HG02852 (cell line): ENCODE data around the gene NDST4.

ENCODE experiments used
- ATAC-seq: cut with Tn5 transposase; IDR thresholded peaks from one replicate; pipeline ENCODE4 v1.9.1; 2021; ENCODE audit warnings: mild to moderate bottlenecking, moderate library complexity; ENCODE audit not compliant: unreplicated experiment

Gene NDST4

GRCh38 chr4:114921191-114921590 lies 192.2 kb downstream of the NDST4 start:
- ATAC-seq = no peak

DNA sequence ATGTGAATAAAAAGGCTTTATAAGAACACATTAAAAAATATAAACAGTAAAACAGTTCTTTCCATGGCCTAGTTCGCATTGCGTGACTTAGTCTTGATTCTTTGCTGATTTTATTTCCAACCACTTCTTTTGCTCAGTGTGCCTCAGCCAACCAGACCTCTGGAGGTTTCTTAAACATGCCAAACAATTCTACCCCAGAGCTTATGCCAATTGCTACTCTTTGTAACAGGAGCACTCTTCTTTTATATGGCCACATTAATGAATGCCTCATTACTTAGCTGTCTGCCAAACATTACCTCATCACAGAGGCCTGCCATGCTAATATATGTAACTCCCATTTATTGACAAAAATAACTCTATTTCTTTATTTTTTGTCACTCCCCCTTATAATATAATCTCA lies 202.3 kb downstream of the NDST4 start:
- no peak for ATAC-seq

GRCh38 chr4:114907568-114907967 lies 205.9 kb downstream of the NDST4 start:
- no peak for ATAC-seq

- no peak for ATAC-seq
These were observed 208.4 kb downstream of the NDST4 start for GRCh38 chr4:114905017-114905416.

GRCh38 chr4:114900934-114901333 lies 212.5 kb downstream of the NDST4 start:
- no peak for ATAC-seq

DNA sequence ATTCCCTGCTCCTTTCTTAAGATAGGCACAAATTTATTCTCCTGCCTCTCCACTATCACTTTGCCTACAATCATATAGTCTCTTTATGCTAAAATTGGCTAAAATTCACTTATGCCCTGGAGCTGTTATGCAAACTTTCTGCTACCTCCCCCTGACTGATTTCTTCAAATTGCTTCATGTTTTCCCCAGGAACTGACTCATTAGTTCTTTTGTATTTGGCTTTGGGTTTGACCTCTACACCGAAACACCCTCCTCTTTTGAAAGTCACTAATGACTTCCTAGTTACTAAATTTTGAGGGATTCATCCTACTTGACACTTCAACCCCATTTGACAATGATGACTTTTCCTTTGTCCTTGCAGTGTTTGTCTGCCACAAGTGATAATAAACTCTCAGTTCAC lies 222.6 kb downstream of the NDST4 start:
- ATAC-seq = no peak

- ATAC-seq = no peak
These were observed 226.7 kb downstream of the NDST4 start for GRCh38 chr4:114886761-114887160.

DNA sequence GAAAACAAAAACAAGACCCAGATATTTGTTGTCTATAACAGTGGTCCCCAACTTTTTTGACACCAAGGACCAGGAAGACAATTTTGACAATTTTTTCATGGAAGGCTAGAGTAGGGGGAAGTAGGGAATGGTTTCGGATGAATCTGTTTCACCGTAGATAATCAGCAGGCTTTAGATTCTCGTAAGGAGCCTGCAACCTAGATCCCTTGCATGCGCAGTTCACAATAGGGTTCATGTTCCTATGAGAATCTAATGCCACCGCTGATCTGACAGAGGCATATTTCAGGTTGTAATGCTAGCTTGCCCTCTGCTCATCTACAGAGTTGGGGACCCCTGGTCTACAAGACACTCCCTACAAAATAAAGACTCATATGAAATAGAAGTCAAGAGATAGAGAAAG lies 229.8 kb downstream of the NDST4 start:
- ATAC-seq = no peak

GRCh38 chr4:114879916-114880669 lies 233.3 kb downstream of the NDST4 start:
- no peak for ATAC-seq

DNA sequence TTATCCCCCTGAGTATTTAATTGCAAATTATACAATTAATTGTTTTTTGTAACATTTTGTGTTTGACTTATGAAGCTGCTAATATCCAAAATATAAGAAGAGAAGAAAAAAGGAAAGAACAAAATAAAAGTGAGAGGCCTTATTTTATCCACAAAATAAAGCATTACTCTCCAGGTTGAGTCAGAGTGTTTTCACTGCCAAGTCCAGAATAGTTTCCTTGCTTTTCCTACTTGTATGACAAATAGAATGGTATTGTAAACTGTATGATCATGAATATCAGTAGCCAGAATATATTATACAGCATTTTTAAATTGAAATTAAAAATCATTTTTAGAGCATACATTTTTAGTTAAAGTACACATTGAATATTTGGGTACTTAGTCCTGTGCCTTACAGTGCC lies 237.8 kb downstream of the NDST4 start:
- ATAC-seq = no peak

GRCh38 chr4:114874321-114874720 lies 239.1 kb downstream of the NDST4 start:
- no peak for ATAC-seq

- no peak for ATAC-seq
These were observed 242.4 kb downstream of the NDST4 start for GRCh38 chr4:114870987-114871386.

- peak; percentile 56 for ATAC-seq
These were observed 246.3 kb downstream of the NDST4 start for GRCh38 chr4:114866901-114867670.

DNA sequence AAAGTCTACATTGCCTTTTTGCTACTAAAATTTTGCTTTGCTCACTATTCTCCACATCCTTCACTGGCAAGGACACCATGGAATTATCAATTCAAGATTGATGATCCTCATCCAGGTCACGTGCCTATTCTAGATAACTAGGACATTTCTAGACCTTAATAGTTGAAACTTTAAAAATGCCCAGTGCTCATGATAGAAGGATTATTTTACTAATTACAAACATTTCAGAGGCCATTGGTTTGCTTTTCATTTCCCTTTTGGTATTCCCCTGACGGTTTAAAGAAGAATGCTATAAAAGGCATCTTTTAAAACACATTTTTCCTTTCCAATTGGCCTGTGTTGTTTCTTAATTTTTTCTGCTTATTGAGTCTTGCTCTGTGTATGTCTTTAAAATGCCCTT lies 249.4 kb downstream of the NDST4 start:
- ATAC-seq = no peak

DNA sequence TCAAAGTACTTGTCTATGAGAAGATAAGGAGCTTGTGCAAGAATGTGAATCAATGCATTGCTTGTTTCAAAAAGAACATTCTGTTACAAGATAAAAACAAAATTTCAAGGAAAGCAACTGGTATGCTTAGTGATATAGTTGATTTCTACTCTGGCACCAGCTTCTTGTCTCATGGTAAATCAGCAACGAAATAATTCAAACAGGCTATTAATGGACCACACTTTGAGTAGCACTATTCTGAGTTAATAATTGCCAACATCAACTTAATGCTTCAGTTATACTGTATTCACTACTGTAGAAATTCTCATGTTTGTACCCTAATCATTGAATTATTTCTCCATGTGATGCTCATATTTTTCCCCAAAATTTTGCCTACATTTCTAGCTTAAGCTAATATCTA lies 252.6 kb downstream of the NDST4 start:
- ATAC-seq = no peak

DNA sequence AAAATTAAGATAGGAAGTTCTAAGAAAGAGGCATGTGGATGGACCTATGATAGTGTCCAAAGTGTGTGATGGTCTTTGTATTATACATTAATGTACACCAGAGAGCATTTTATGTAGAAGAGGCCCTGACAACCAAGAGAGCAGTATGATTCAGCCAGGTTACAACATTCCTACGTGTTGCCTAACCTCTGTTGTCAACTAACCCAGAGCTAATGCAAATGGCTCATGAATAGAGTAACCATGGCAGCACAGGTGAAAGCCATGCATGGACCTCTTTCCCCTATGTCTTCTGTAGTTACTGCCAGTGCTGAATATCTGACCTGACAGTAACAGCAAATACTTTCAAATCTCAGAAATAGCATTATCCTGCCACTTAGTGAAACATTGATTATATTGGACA lies 255.6 kb downstream of the NDST4 start:
- ATAC-seq = no peak

DNA sequence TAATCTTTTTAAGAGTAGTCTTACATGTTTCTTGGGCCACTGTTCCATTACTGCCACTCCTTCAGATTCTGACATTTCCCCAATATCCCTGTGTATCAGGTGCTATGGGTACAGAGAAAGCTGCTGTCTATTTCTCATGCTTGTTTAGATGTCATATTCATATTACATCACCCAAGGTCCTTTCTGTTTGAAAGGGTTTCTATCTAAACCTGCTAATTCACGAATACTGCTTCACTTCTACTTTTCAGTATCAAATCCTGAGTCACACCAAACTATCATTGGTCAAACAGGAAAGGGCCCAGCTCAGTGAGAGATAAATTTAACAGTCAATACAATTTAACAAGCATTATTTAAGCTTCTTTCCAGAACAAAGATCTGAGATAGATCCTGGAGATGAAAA lies 273.4 kb downstream of the NDST4 start:
- peak; percentile 51 for ATAC-seq

DNA sequence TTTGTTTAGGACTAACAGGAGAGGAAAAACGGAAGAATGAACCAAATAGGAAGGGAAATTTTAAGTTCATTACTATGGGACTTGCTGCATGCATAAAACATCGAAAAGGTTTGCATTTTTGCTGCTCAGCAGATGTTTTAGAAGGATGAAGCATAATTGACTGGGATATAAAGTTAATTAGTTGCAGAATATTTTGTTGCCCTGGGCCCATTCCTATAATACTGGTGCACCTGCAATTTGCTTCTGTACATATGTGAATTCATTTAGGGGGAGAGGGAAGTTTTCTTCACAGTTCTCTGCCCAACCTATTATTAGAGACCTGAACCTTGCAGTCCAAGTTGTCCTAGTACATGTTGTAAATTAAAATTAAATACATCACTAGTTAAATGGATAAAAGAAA lies 282.8 kb downstream of the NDST4 start:
- no peak for ATAC-seq

DNA sequence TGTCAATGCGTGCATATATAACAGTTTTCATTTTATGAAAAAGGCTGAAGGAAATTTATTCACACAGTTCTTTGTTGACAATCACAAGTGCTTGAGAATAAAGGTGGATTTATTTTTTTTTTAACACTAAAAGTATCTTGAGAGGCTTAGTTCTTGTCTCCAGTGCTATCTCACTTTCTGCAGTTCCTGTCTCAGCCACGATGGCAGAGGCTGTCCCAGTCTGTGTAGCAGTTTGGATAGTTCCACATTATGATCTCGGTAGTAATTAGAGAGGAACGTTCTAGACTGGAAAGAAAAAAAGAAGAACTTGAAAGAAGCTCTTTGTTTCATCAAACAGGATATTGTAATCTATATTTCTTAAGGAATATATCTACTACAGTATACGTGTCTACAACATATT lies 285.8 kb downstream of the NDST4 start:
- ATAC-seq = no peak

DNA sequence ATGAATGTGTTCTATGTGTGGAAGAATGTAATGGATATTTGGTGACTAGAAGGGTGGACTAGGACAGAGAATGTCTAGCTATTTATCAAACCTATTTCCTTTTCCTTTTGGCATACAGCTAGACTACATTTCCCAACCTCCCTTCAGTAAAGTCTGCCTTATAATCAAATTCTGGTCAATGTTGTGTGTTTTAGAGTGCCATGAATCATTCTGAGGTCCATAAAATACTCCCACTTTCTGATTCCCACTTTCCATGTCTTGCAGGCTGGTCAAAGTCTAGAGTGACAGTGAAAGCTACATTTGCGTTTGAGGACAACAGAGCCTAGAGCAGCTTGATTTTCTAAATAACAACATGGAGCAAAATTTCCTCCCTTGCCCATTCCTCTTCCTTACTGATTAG lies 297.7 kb downstream of the NDST4 start:
- ATAC-seq = no peak

DNA sequence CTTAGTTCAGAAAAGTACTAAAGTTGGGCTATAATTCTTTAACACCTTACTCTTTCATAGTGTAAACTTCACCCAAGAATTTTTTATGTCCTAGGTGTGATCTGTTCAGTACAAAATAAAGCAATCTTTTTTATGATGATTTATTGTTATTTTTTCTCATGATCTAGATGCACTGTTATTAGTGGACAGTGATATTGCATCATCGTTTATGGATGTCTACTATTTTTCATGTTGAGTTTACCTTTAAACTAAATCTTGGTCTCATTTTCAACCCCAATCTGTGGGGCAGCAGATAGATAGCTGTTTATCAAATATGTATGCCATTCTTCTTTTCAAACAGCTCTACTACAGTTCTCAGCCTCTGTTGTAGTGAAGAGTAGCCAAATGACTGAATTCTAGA lies 299.5 kb downstream of the NDST4 start:
- no peak for ATAC-seq

DNA sequence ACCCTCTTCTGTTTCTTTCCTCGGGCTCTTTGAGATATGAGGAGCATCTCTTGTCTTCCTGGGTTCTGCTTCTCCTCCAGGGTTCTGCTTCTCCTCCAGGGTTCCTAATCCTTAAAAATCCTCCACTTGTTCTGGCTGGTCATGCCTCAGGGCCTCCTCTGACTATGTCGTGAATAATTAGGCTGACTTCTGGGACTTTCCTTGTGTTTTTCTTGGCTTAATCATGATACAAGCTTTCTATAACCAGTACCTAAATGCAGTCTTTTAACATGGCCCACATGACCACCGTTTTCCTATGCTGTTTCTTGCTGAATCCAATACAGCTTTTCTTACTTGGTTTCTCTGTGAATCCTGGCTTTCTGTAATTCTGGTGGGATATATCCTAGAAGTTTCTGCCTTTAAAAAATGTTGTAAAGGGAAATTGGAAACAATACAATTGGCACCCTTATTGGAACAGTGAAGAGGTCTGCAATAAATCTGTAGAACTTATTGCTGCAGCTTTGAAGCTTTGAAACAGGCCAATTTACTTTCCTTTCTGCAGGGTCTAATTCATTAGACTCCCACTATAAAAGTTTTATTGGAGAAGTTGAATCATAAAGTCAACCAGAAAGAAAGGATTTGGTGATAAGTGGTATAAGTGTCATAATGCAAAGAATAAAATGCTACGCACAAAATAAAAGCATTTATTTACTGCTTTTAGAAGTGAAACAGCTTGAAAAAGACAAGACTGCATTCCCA lies 301.7 kb downstream of the NDST4 start:
- no peak for ATAC-seq
